KMS-11 (cell line): Measurements from ENCODE around the gene FAM163B.

Source experiments
- H2AFZ ChIP-seq: fragments of 200-600 bp; sonication (generic); 2 replicates; pipeline ENCODE4 v1.6.1; 2016; ENCODE audit warnings: antibody characterized with exemption, mixed run types, low read depth
- H3K27ac ChIP-seq: fragments of 200-600 bp; sonication (generic); 2 replicates; pipeline ENCODE4 v1.6.1; 2016; ENCODE audit warnings: mild to moderate bottlenecking, mixed run types
- H3K27me3 ChIP-seq: fragments of 200-600 bp; sonication (generic); 2 replicates; pipeline ENCODE4 v1.6.1; 2017; ENCODE audit warnings: mild to moderate bottlenecking, low read depth, mixed run types, moderate library complexity; ENCODE audit not compliant: insufficient read depth
- H3K36me3 ChIP-seq: fragments of 200-600 bp; sonication (generic); 2 replicates; pipeline ENCODE4 v1.6.1; 2017; ENCODE audit warnings: mild to moderate bottlenecking, mixed run types; ENCODE audit not compliant: insufficient read depth
- H3K4me1 ChIP-seq: fragments of 200-600 bp; sonication (generic); 2 replicates; pipeline ENCODE4 v1.6.1; 2016; ENCODE audit warnings: mild to moderate bottlenecking, low read depth, mixed run types; ENCODE audit not compliant: poor library complexity, severe bottlenecking
- H3K4me2 ChIP-seq: fragments of 200-600 bp; sonication (generic); 2 replicates; pipeline ENCODE4 v1.7.0; 2016; ENCODE audit warnings: mild to moderate bottlenecking, mixed run types
- H3K4me3 ChIP-seq: fragments of 200-600 bp; sonication (generic); IDR thresholded peaks from 2 replicates; pipeline ENCODE4 v1.6.1; 2017; ENCODE audit warnings: low read depth, low read length, mixed read lengths; ENCODE audit not compliant: insufficient read depth
- H3K79me2 ChIP-seq: fragments of 200-600 bp; sonication (generic); 2 replicates; pipeline ENCODE4 v1.6.1; 2016; ENCODE audit warnings: low read depth, mixed run types; ENCODE audit not compliant: insufficient read depth
- H3K9ac ChIP-seq: fragments of 200-600 bp; sonication (generic); 2 replicates; pipeline ENCODE4 v1.6.1; 2016; ENCODE audit warnings: mild to moderate bottlenecking, mixed run types
- H4K20me1 ChIP-seq: fragments of 200-600 bp; sonication (generic); 2 replicates; pipeline ENCODE4 v1.6.1; 2016; ENCODE audit warnings: mild to moderate bottlenecking, mixed run types; ENCODE audit not compliant: insufficient read depth
- CTCF ChIP-seq: fragments of 200-600 bp; sonication (generic); conservative IDR thresholded peaks from 2 replicates; pipeline ENCODE4 v1.6.1; 2017; ENCODE audit warnings: low read depth, mild to moderate bottlenecking, antibody characterized with exemption, low read length, moderate library complexity, mixed read lengths

Gene FAM163B

GRCh38 chr9:133635098-133635497, 25.9 kb upstream of the FAM163B start:
- Histone ChIP-seq H3K27ac (no peak overlapping the region), H3K4me1 (no peaks in the 10 kb centered on the region), H3K36me3 (no peaks in the 10 kb centered on the region), H2AFZ (no peak overlapping the region), H3K4me2 (no peak overlapping the region), H3K9ac (no peak overlapping the region), H3K27me3 (peaks cover 46% of the 10 kb centered on the region), H3K79me2 (no peaks in the 10 kb centered on the region), H4K20me1 (no peaks in the 10 kb centered on the region), H3K4me3 (no peak overlapping the region)
- TF ChIP-seq CTCF, result no peak

- Histone ChIP-seq H3K36me3 (no peaks in the 10 kb centered on the region), H3K4me1 (no peaks in the 10 kb centered on the region), H4K20me1 (no peaks in the 10 kb centered on the region), H2AFZ (no peak overlapping the region), H3K27me3 (peaks cover 44% of the 10 kb centered on the region), H3K4me2 (no peak overlapping the region), H3K9ac (no peak overlapping the region), H3K27ac (no peak overlapping the region), H3K4me3 (no peak overlapping the region), H3K79me2 (no peaks in the 10 kb centered on the region)
- TF ChIP-seq CTCF, result no peak
Observed at GRCh38 chr9:133634081-133634691, 25.0 kb upstream of the FAM163B start.

GRCh38 chr9:133633681-133634080, 24.5 kb upstream of the FAM163B start:
- no peak overlapping the region for H3K9ac ChIP-seq
- no peaks in the 10 kb centered on the region for H3K79me2 ChIP-seq
- no peak overlapping the region for H2AFZ ChIP-seq
- TF ChIP-seq CTCF, result no peak
- H3K27ac ChIP-seq, result no peak overlapping the region
- H3K4me1 ChIP-seq, result no peaks in the 10 kb centered on the region
- no peaks in the 10 kb centered on the region for H4K20me1 ChIP-seq
- peaks cover 39% of the 10 kb centered on the region for H3K27me3 ChIP-seq
- H3K36me3 ChIP-seq, result no peaks in the 10 kb centered on the region
- H3K4me3 ChIP-seq, result no peak overlapping the region
- no peak overlapping the region for H3K4me2 ChIP-seq

- no peaks in the 10 kb centered on the region for H3K79me2 ChIP-seq
- H3K4me2 ChIP-seq, result no peak overlapping the region
- no peak overlapping the region for H3K4me3 ChIP-seq
- no peak for TF ChIP-seq CTCF
- no peak overlapping the region for H3K27ac ChIP-seq
- H3K4me1 ChIP-seq, result no peaks in the 10 kb centered on the region
- H3K27me3 ChIP-seq, result peaks cover 42% of the 10 kb centered on the region
- H2AFZ ChIP-seq, result no peak overlapping the region
- H3K36me3 ChIP-seq, result no peaks in the 10 kb centered on the region
- H4K20me1 ChIP-seq, result no peaks in the 10 kb centered on the region
- no peak overlapping the region for H3K9ac ChIP-seq
Observed at GRCh38 chr9:133632806-133633680, 23.9 kb upstream of the FAM163B start.
